NT2/D1 (cell line): ENCODE results near the gene GAGE12E.
"Not testable (repeated sequence)": the region's sequence is repeated elsewhere in the genome, so short reads cannot be mapped to it uniquely, and the experiment has no call there.

ENCODE experiments used
- YY1 ChIP-seq: IDR thresholded peaks from 2 replicates; pipeline ENCODE4 v1.6.1; 2011; ENCODE audit not compliant: insufficient read length, insufficient read depth
- ZNF274 ChIP-seq: IDR thresholded peaks from 2 replicates; pipeline ENCODE4 v1.6.1; 2011; ENCODE audit warnings: mild to moderate bottlenecking, low read depth, low read length

DNA sequence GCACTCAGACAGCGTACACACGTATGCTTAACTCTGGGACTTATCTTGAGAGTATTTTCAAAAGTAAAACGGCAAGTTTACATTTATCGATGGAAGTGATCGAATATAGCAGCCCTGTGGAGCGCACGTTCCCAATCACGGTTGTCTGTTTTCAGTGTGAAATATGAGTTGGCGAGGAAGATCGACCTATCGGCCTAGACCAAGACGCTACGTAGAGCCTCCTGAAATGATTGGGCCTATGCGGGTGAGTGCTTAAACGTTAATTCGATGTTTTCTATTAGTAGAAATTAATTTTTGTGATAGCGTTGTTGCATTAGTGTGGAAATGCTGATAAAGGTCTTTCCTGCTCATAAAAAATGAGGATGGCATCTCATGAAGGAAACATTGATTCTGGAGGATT is 39.4 kb downstream of the GAGE12E start:
- not testable (repeated sequence) for TF ChIP-seq ZNF274, YY1
